GM12878 (cell line): ENCODE measurements around the gene CLTRN. TPM values are rescaled to one million over a fixed set of nuclear protein-coding genes. Genes with fewer than 3 reads are reported as not detected.

ENCODE experiments used
- ATAC-seq: fragments of 200-7000 bp; cut with Tn5 transposase; 3 replicates; pipeline ENCODE4 v1.9.1; 2020; ENCODE audit warnings: mild to moderate bottlenecking, moderate library complexity
- BruUV-seq: library from RNA; stranded (reverse); fragments of 400-500 nt; replicated peaks from 2 replicates; lab custom pipeline; 2021; lab: Mats Ljungman, UMichigan
- CTCF ChIA-PET: fragments of 300-600 bp; sonication (Branson Sonifier 250); formaldehyde crosslinking; extraction: SDS; loops from one replicate; lab custom pipeline; 2021; ENCODE audit warnings: inconsistent platforms; lab: Yijun Ruan, JAX
- POLR2A ChIA-PET: fragments of 350-600 bp; formaldehyde crosslinking; extraction: SDS; loops from one replicate; lab custom pipeline; 2021; ENCODE audit warnings: inconsistent platforms; lab: Charles Lee
- RAD21 ChIA-PET: fragments of 300-600 bp; sonication (Branson Sonifier 250); formaldehyde crosslinking; loops from one replicate; lab custom pipeline; 2023; ENCODE audit warnings: antibody characterized with exemption; ENCODE audit not compliant: unreplicated experiment; lab: Charles Lee
- SMC1A ChIA-PET: fragments of 300-600 bp; sonication (Branson Sonifier 250); formaldehyde crosslinking; loops from one replicate; lab custom pipeline; 2023; ENCODE audit not compliant: unreplicated experiment, uncharacterized antibody; lab: Charles Lee
- DNase-seq: peaks from one replicate; pipeline ENCODE4 v3.0.0-alpha.2; 2011; ENCODE audit warnings: low read depth, low spot score
- FAIRE-seq: peaks from 3 replicates; lab custom pipeline; 2011; peaks lifted over from hg19 to GRCh38; lab: Jason Lieb, UNC
- H2AFZ ChIP-seq: 2 replicates; pipeline ENCODE4 v1.6.0; 2011; ENCODE audit warnings: low read depth, low read length, control low read depth; ENCODE audit not compliant: control insufficient read depth
- H3K27ac ChIP-seq: 2 replicates; pipeline ENCODE4 v1.5.1; 2011; ENCODE audit warnings: control low read depth; ENCODE audit not compliant: control insufficient read depth, insufficient read depth
- H3K27me3 ChIP-seq, 2 experiments: replicated peaks in 1 of 2; 2 replicates each; pipeline versions ENCODE4 v1.6.0 to v1.6.1; 2011; ENCODE audit warnings: low read length in 1 of 2; ENCODE audit not compliant: control insufficient read depth in 2 of 2, insufficient read depth in 2 of 2
- H3K36me3 ChIP-seq, 2 experiments: 2 replicates each; pipeline ENCODE4 v1.5.1; 2011; ENCODE audit warnings: low read length in 1 of 2; ENCODE audit not compliant: control insufficient read depth in 2 of 2, insufficient read depth in 2 of 2
- H3K4me1 ChIP-seq: 2 replicates; pipeline ENCODE4 v1.6.1; 2011; ENCODE audit warnings: mild to moderate bottlenecking, low read length, moderate library complexity, mixed read lengths; ENCODE audit not compliant: control insufficient read depth, insufficient read depth
- H3K4me2 ChIP-seq: 2 replicates; pipeline ENCODE4 v1.6.0; 2011; ENCODE audit warnings: control low read depth; ENCODE audit not compliant: control insufficient read depth, insufficient read depth
- H3K4me3 ChIP-seq: fragments of 200-600 bp; sonication (generic); 2 replicates; pipeline ENCODE4 v1.5.1; 2016
- H3K79me2 ChIP-seq: 2 replicates; pipeline ENCODE4 v1.6.0; 2011; ENCODE audit warnings: low read length; ENCODE audit not compliant: control insufficient read depth, insufficient read depth
- H3K9ac ChIP-seq: 2 replicates; pipeline ENCODE4 v1.8.0; 2011; ENCODE audit warnings: low read length, control low read depth, mixed read lengths; ENCODE audit not compliant: control insufficient read depth, insufficient read depth
- H3K9me3 ChIP-seq: replicated peaks from 3 replicates; pipeline ENCODE4 v1.5.1; 2011; ENCODE audit warnings: mild to moderate bottlenecking, low read length; ENCODE audit not compliant: control insufficient read depth, insufficient read depth
- H4K20me1 ChIP-seq: 2 replicates; pipeline ENCODE4 v1.6.0; 2011; ENCODE audit not compliant: control insufficient read depth, insufficient read depth
- CUX1 ChIP-seq: IDR thresholded peaks from 2 replicates; pipeline ENCODE4 v1.6.1; 2012; ENCODE audit warnings: improper control_type of control experiment, low read depth, low read length; ENCODE audit not compliant: insufficient replicate concordance
- JUND ChIP-seq: IDR thresholded peaks from 2 replicates; pipeline ENCODE4 v1.6.1; 2012; ENCODE audit warnings: low read depth, mild to moderate bottlenecking, low read length, improper control_type of control experiment, moderate library complexity
- KAT2A ChIP-seq: conservative IDR thresholded peaks from 2 replicates; pipeline ENCODE4 v1.6.1; 2011; ENCODE audit warnings: low read depth, low read length; ENCODE audit not compliant: control insufficient read depth
- MYC ChIP-seq: IDR thresholded peaks from 2 replicates; pipeline ENCODE4 v1.6.1; 2011; ENCODE audit warnings: mild to moderate bottlenecking, low read length, moderate library complexity, inconsistent platforms; ENCODE audit not compliant: insufficient read depth, insufficient replicate concordance, insufficient read length, severe bottlenecking
- NFIC ChIP-seq: IDR thresholded peaks from 2 replicates; pipeline ENCODE4 v1.6.1; 2012; ENCODE audit warnings: low read depth, mild to moderate bottlenecking, inconsistent platforms, low read length, moderate library complexity
- SIN3A ChIP-seq: IDR thresholded peaks from 2 replicates; pipeline ENCODE4 v1.6.1; 2012; ENCODE audit warnings: low read depth, low read length, improper control_type of control experiment
- SUPT20H ChIP-seq: IDR thresholded peaks from 2 replicates; pipeline ENCODE4 v1.6.1; 2011; ENCODE audit warnings: low read depth, mild to moderate bottlenecking, low read length, moderate library complexity, borderline replicate concordance; ENCODE audit not compliant: control insufficient read depth
- ZNF24 ChIP-seq: fragments of 450-650 bp; IDR thresholded peaks from 2 replicates; pipeline ENCODE4 v1.6.1; 2017; ENCODE audit warnings: antibody characterized with exemption, mild to moderate bottlenecking
- ZZZ3 ChIP-seq: IDR thresholded peaks from 2 replicates; pipeline ENCODE4 v1.6.1; 2011; ENCODE audit warnings: low read depth; ENCODE audit not compliant: control insufficient read depth, insufficient read length
- WGBS: methylation state at CpG from one replicate; pipeline ENCODE4 v1.1.6; 2016; ENCODE audit warnings: low lambda C conversion rate; ENCODE audit not compliant: insufficient replicate concordance, insufficient coverage; ENCODE audit errors: missing lambda C conversion rate; 5-methylcytosine and 5-hydroxymethylcytosine counted together
- in situ Hi-C: fragments of 300-500 bp; cut with MboI; formaldehyde crosslinking; loops from 9 replicates; pipeline ENCODE4 v1.14.3; 2018; ENCODE audit warnings: mixed read lengths
- intact Hi-C: fragments of 100-400 bp; cut with micrococcal nuclease; formaldehyde crosslinking; loops from one replicate; pipeline ENCODE4 v1.14.2; 2022; ENCODE audit not compliant: unreplicated experiment
- polyA plus RNA-seq, 11 experiments: library from polyadenylated mRNA; depleted of rRNA in 4 of 11; unstranded in 6 of 11; stranded (reverse) in 5 of 11; fragments of >200 nt; fragmentation: Nextera tagmentation in 4 of 11; fragmentation: Illumina TruSeq in 1 of 11; extraction: Ambion mirVana in 4 of 11; extraction: Trizol in 1 of 11; gene quantifications; 1 replicate in 1 of 11; 2 replicates in 10 of 11; pipeline versions ENCODE4 v1.2.1 to v1.2.3, GENCODE V29; 2011 to 2016; ENCODE audit warnings: inconsistent platforms in 2 of 11, missing spikeins in 2 of 11, low read depth in 1 of 11
- total RNA-seq, 4 experiments: library from RNA; depleted of rRNA in 3 of 4; stranded (reverse); fragments of >200 nt in 3 of 4; fragmentation: Illumina TruSeq in 1 of 4; extraction: Trizol in 1 of 4; gene quantifications; 2 replicates each; pipeline versions ENCODE4 v1.2.1 to v1.2.3, GENCODE V29; 2013 to 2021
- TF ChIP-seq, protein P1 (sequence below): fragments of 450-650 bp; IDR thresholded peaks from 2 replicates; pipeline ENCODE4 v1.6.1; 2016; ENCODE audit warnings: mild to moderate bottlenecking
- TF ChIP-seq, protein P2 (sequence below): fragments of 450-650 bp; IDR thresholded peaks from 2 replicates; pipeline ENCODE4 v1.6.1; 2017; ENCODE audit warnings: mild to moderate bottlenecking, low read depth, inconsistent platforms; ENCODE audit not compliant: poor library complexity, severe bottlenecking

CLTRN gene
- total and polyA plus RNA-seq, 10 of the 15 experiments (the other 5 are each of a cell fraction or from before 2014, with no cell fraction given), result 0.13 to 0.75 (median 0.27) TPM; not detected in 1

DNA sequence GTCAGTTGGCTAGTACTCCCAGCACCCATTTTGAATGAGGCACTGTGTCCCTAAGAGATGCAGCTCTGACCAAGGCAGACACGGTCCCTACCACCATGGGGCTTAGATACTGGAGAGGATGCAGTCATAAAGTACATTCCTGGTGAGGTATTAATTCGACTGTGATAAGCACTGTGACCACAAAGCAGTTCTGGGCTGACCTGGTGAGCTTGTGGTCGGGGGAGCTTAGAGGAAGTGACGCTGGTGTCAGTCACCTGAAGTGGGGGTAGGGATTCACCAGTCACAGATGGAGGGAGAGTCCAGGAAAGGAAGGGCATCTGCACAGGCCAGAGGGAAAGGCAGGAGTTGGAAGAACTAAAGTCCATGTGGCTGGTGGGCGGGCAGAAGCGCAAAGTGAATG, 15.8 kb upstream of the CLTRN start (continued):
- TF ChIP-seq SIN3A (no peak), MYC (no peak)
- TF ChIP-seq, all 136 proteins: peak for 12

- ChIA-PET CTCF (no interaction called here), POLR2A (no interaction called here), RAD21 (no interaction called here), SMC1A (no interaction called here)
- Histone ChIP-seq H4K20me1 (no peaks in the 10 kb centered on the region; the same call in 1 of the 2 replicates), H3K9ac (no peak overlapping the region), H3K4me2 (no peak overlapping the region), H2AFZ (no peak overlapping the region), H3K79me2 (peaks cover 31% of the 10 kb centered on the region), H3K4me3 (no peak overlapping the region), H3K36me3 (0 out of 4 replicates have a peak, but pooled peaks cover 0 to 3% of the 10 kb centered on the region in 2 experiments), H3K27ac (no peak overlapping the region), H3K27me3 (no peaks in the 10 kb centered on the region), H3K9me3 (no peaks in the 10 kb centered on the region; the same call in 2 of the 3 replicates), H3K4me1 (peaks cover 22% of the 10 kb centered on the region)
- no peak for DNase-seq
- intact Hi-C loops, result loop anchor here (5.0 to 10.0 kb wide), 2 partner anchors 113 to 184 kb away; partner anchors contain the start of genes PIR and ZRSR2
- 97% methylated on average over 6 of the region's 6 CpGs for WGBS
- in situ Hi-C loops, result no loop called here
- no peak for ATAC-seq
- BruUV-seq, result no TSS peak
- no peak for FAIRE-seq
- TF ChIP-seq JUND (no peak), KAT2A (no peak), ZNF24 (no peak), ZZZ3 (no peak), SUPT20H (no peak), NFIC (no peak), CUX1 (no peak)
- TF ChIP-seq, protein P1, sequence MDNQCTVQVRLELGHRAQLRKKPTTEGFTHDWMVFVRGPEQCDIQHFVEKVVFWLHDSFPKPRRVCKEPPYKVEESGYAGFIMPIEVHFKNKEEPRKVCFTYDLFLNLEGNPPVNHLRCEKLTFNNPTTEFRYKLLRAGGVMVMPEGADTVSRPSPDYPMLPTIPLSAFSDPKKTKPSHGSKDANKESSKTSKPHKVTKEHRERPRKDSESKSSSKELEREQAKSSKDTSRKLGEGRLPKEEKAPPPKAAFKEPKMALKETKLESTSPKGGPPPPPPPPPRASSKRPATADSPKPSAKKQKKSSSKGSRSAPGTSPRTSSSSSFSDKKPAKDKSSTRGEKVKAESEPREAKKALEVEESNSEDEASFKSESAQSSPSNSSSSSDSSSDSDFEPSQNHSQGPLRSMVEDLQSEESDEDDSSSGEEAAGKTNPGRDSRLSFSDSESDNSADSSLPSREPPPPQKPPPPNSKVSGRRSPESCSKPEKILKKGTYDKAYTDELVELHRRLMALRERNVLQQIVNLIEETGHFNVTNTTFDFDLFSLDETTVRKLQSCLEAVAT, result no peak
- TF ChIP-seq, protein P2, sequence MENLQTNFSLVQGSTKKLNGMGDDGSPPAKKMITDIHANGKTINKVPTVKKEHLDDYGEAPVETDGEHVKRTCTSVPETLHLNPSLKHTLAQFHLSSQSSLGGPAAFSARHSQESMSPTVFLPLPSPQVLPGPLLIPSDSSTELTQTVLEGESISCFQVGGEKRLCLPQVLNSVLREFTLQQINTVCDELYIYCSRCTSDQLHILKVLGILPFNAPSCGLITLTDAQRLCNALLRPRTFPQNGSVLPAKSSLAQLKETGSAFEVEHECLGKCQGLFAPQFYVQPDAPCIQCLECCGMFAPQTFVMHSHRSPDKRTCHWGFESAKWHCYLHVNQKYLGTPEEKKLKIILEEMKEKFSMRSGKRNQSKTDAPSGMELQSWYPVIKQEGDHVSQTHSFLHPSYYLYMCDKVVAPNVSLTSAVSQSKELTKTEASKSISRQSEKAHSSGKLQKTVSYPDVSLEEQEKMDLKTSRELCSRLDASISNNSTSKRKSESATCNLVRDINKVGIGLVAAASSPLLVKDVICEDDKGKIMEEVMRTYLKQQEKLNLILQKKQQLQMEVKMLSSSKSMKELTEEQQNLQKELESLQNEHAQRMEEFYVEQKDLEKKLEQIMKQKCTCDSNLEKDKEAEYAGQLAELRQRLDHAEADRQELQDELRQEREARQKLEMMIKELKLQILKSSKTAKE, result no peak
These were observed 14.6 kb upstream of the CLTRN start for GRCh38 chrX:15679246-15679645.
